GM10847 (cell line): Measurements from ENCODE around the gene CWH43.

Experiments used
- POLR2A ChIP-seq: IDR thresholded peaks from 2 replicates; pipeline ENCODE4 v1.6.1; 2011; ENCODE audit not compliant: insufficient read length; ENCODE audit errors: extremely low read depth

Gene CWH43

GRCh38 chr4:48968814-48969213 is 17.3 kb upstream of the CWH43 start:
- TF ChIP-seq POLR2A = no peak

GRCh38 chr4:48970471-48970921 is 15.6 kb upstream of the CWH43 start:
- TF ChIP-seq POLR2A = no peak

- TF ChIP-seq POLR2A = no peak
Observed at GRCh38 chr4:48974979-48975640, 11.0 kb upstream of the CWH43 start.

GRCh38 chr4:48976041-48976440 is 10.0 kb upstream of the CWH43 start:
- TF ChIP-seq POLR2A = no peak

- TF ChIP-seq POLR2A = no peak
Observed at GRCh38 chr4:48979914-48980579, 6.0 kb upstream of the CWH43 start.

DNA sequence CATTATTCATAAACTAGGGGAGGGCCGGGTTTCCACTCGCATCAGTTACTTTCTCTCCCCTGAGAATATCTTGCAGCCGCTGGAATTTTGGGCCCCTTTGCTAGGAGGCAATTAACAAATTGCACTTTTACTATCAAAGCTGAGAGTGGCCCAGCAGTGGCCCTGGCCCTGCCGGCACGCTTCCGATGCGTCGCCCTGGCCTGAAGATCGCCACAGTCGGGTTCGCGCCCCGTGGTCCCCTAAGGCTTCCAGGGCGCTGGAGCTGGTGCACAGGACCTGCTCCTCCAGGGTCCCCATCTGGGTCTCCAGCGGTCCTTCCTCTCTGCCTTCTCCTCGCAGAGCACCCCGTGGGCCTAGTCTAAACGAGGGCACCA is 486 bp upstream of the CWH43 start:
- no peak for TF ChIP-seq POLR2A

DNA sequence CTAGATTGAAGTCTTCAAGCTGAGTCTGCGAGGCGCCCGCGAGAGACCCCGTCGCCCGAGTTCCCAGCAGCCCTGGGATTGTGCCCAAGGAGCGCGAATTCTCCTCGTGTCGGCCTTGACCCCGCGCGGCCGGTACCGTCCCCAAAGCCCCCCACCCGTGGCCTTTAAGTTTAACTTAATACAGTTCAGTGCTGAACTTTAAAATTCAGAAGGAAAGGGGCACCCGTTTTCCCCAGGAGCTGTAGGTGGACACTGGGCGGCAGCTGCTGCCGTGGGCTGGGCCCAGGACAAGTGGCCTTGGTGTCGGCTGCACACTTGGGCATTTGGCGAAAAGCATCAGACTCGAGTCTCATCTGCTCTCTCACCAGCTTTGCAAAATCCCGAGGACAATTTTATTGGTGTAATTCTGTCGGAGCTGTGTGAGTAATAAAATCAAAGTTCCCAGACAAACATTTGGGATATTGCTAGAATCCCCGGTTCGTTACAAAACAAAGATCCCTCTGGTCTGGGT is 634 bp downstream of the CWH43 start:
- no peak for TF ChIP-seq POLR2A

- no peak for TF ChIP-seq POLR2A
Observed at GRCh38 chr4:48989461-48990203, 3.6 kb downstream of the CWH43 start.

DNA sequence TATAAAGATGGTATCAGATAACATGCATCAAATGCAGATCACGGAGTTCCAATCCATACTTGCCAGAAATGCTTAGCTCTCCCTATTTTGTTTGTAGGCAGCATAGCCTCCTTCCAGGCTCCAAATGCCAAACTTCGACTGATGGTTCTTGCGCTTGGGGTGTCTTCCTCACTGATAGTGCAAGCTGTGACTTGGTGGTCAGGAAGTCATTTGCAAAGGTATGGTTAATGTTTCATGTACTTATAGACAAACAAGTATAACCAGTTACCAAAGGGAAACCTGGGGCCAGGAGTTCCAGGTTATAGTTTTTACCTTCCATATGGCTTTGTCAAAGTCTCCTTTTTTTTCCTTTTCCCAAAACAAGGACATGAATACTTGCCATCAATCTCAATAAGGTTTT is 5.3 kb downstream of the CWH43 start:
- no peak for TF ChIP-seq POLR2A

GRCh38 chr4:48997962-48998361 is 11.9 kb downstream of the CWH43 start:
- TF ChIP-seq POLR2A = no peak

DNA sequence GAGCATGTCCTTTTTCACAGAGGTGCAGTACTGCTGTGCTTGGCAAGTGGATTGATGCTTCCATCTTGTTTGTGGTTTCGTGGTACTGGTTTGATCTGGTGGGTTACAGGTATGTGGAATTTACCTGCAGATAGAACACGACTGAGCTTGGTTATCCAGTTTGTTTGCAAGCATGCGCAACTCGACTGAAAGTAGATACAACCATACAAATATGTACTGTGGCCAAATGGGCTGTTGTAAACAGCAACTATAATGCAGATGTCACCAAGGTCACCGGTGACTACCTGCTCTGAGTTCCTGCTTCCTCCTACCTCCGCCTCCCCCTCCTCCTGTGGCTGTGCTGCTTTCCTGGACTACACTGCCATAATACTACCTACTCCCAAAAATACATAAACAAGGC is 12.4 kb downstream of the CWH43 start:
- TF ChIP-seq POLR2A = no peak

DNA sequence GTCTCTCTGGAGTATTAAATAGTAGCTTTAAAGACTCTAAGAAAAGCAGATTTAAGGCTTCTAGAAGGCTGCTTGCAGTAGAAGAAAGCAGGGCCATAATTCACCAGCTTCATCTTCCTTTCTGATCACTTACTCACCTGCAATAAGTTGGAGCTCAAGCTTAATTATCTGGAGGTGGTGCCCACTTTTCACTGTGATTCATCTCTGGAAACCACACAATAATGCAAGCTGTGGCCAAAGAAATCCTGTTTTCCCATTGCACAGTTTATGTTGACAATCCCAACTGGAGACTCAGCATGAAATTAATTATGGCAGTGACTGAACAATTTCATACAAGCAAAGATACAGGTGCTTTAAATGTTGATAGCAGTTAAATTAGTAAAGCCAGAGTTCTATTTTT is 14.7 kb downstream of the CWH43 start:
- no peak for TF ChIP-seq POLR2A

- TF ChIP-seq POLR2A = no peak
Observed at GRCh38 chr4:49002931-49003330, 16.9 kb downstream of the CWH43 start.

DNA sequence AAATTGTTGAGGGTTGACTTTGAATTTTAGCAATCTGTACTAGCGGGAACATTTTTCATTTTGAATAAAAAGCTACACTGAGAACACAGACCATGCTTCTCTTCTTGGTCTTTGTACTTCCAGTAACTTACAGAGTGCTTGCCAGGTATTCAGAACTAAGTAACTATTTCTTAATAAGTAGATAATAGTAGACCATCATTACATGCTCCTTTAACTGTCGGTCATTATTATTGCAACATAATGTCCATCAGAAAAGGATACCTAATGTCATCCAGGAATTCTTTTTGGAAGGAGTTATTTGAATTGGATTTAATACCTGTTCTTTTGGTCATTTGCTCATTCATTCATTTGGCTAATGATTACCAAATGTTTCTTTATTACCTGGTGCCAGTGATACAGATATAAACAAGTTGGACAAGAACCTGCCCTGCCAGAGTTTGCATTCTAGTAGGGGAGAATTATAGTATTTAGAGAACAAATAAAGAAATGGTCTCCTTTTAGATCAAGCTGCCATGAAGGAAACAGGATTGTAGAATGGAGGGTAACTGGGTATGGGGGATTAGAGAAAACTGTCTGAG is 32.7 kb downstream of the CWH43 start:
- no peak for TF ChIP-seq POLR2A

DNA sequence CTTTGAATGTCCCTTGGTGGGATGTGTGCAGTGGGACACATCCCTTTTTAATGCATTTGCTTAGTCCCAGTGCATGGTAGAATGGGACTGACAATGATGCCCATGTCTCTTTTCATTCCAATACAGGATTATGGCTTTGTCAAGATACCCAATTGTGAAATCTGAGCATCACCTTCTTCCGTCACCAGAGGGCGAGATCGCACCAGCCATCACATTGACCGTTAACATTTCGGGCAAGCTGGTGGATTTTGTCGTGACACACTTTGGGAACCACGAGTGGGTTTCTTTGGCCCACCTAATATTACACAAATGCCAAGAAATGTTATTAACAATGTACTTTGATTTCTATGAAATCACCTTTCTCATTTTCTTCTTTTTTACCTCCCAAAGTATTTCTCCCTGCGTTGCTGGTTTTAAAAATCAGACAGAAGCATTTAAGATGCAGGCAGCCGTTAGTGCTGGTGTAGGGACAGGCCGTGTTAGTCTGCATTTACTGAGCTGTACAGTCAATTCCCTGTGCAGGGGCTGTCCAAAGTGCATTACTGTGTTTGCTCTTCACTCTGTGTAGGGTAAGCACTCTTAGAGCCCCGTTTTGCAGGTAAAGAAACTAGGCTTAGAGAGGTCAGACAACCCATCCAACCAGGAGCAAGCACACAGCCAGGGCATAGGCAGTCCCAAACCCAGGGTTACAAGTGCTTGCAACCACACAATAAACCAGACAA is 46.5 kb downstream of the CWH43 start:
- TF ChIP-seq POLR2A = no peak

DNA sequence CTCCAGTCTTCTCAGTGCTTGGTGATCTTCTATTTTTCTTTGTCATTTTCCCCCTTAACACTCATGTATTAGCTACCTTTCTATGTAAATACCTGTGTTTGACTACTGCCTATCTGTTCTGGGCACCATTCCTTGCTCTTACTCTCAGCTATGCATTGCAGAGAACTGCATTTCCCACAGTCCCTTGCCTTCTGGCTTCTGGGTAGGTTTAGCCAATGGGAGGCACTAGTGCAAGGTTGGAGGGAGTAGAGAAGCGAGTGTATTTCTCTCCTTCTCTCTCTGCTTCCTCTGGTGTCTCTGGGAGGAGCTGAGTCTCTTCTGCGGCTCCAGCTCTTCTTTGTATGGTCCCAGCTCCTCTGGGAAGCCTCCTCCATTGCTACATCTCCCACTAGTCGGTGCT is 50.5 kb downstream of the CWH43 start:
- TF ChIP-seq POLR2A = no peak

DNA sequence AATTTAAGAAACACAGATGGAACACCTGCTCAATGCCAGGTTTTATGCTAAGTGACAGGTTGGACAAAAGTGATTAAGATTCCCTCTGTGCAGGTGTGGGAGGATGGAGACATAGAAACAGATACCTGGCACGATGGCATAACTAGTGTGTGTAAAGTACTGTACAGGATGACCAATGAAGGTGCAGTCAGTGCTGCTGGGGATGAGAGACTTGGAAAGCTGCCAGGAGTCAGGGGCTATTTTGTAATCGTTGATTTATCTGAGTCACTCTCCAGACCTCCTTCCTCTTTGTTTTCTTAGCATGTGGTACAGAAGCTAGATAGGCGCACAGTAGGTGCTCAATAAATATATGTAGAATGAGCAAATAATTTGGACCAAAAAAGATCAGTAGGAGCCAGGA is 58.2 kb downstream of the CWH43 start:
- no peak for TF ChIP-seq POLR2A
